BJ (cell line): Measurements from ENCODE around the gene ZSWIM1. TPM values are rescaled to one million over a fixed set of nuclear protein-coding genes. Genes with fewer than 3 reads are reported as not detected.

ENCODE experiments used
- CTCF ChIA-PET: fragments of 350-600 bp; formaldehyde crosslinking; extraction: SDS; loops from one replicate; lab custom pipeline; 2021; ENCODE audit warnings: antibody characterized with exemption, inconsistent platforms; lab: Yijun Ruan, JAX
- POLR2A ChIA-PET: fragments of 300-600 bp; sonication (Branson Sonifier 250); formaldehyde crosslinking; extraction: SDS; loops from one replicate; lab custom pipeline; 2021; ENCODE audit warnings: antibody characterized with exemption; lab: Charles Lee
- DNase-seq: peaks from one replicate; pipeline ENCODE4 v3.0.0-alpha.2; 2011; ENCODE audit warnings: low read depth
- H3K27me3 ChIP-seq: 2 replicates; pipeline ENCODE4 v1.6.0; 2011; ENCODE audit warnings: low read length; ENCODE audit not compliant: control insufficient read depth, insufficient read depth
- H3K36me3 ChIP-seq: 2 replicates; pipeline ENCODE4 v1.5.1; 2011; ENCODE audit warnings: low read length; ENCODE audit not compliant: control insufficient read depth, insufficient read depth
- H3K4me3 ChIP-seq: 2 replicates; pipeline ENCODE4 v1.5.1; 2011; ENCODE audit warnings: low read depth, mild to moderate bottlenecking, control low read depth, low read length
- polyA plus RNA-seq: library from polyadenylated mRNA; depleted of rRNA; stranded (reverse); fragments of >200 nt; gene quantifications from 2 replicates; pipeline ENCODE4 v1.2.3, GENCODE V29; 2011
- TF ChIP-seq, protein P1 (sequence below): IDR thresholded peaks from 2 replicates; pipeline ENCODE4 v1.5.1; 2011; ENCODE audit warnings: low read depth, mild to moderate bottlenecking, control low read depth, inconsistent platforms, low read length, moderate library complexity; ENCODE audit not compliant: insufficient read depth

ZSWIM1 gene
- polyA plus RNA-seq, 1 experiment, result 6.0 TPM

DNA sequence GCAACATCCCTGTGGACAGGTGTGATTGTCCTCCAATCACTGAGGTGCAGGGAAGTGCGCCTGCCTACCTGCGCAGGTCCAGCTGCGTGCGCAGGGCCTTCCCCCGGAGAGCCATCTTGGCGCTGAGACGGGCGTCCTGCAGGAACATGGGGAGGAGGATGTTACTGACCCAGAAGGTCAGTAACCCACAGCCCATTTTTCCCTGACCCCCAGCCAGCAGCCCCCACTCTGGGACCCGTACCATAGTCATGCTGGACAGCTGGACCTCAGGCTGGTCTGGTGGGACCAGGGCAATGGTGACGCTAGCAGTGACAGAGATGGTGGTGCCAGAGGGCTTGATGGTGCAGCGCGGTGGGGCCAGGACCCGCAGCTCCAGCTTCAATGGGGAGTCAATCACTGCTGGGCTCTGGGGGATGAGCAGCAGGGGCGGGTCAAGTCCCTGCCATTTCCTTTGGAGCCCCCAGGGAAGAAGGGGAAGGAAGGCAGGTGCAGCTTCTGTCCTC, 21.2 kb downstream of the ZSWIM1 start:
- TF ChIP-seq, protein P1, sequence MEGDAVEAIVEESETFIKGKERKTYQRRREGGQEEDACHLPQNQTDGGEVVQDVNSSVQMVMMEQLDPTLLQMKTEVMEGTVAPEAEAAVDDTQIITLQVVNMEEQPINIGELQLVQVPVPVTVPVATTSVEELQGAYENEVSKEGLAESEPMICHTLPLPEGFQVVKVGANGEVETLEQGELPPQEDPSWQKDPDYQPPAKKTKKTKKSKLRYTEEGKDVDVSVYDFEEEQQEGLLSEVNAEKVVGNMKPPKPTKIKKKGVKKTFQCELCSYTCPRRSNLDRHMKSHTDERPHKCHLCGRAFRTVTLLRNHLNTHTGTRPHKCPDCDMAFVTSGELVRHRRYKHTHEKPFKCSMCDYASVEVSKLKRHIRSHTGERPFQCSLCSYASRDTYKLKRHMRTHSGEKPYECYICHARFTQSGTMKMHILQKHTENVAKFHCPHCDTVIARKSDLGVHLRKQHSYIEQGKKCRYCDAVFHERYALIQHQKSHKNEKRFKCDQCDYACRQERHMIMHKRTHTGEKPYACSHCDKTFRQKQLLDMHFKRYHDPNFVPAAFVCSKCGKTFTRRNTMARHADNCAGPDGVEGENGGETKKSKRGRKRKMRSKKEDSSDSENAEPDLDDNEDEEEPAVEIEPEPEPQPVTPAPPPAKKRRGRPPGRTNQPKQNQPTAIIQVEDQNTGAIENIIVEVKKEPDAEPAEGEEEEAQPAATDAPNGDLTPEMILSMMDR, result no peak
- POLR2A ChIA-PET, result no interaction called here
- no peak for DNase-seq
- Histone ChIP-seq H3K36me3 (peaks cover 8% of the 10 kb centered on the region), H3K27me3 (no peaks in the 10 kb centered on the region), H3K4me3 (no peak overlapping the region)
- CTCF ChIA-PET, result interaction anchor here (0.9 to 1.0 kb wide), 2 partner anchors 10 to 17 kb away, joined by 3 to 4 read pairs; no protein-coding TSS in a partner anchor

DNA sequence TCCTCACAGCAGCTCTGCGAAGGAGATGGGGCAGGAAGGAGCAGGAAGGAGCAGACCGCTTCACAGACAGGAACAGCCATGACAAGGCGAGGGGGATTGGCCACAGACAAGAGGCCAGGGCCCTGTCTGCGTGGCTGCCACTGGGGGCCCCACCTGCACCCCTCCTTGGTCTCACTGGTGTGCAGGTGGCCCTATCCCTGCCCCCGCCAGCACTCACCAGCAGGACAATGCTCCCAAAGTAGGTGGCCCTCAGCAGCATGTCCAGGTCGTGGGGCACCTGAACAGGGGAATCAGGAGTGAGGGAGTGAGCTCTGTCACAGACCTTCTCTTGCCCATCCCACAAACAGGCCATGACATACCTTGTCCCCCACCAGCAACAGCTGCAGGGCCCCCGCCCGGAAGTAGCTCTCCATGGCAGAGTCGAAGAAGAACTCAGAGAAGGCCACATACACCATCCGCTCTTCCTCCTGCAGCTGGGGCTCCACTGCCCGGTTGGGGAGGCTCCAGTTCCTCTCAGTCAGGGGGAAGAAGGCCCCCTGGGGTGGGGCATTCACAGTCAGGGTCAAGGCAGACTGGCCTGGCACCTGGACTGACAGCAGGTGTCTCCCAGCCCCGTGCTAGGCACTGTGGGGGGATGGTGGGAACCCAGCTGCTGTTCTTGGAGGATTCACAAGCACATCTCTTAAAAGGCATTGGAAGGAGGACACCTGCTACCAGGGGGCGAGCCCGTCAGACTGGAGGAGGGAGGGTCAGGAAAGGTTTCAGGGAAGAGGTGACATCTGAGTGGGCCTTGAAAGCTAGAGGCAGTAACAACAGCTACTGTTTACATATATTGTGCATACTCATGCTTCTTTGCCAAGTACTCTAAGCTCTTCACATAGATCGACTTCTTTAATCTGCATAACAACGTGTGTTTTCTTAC, 23.8 kb downstream of the ZSWIM1 start:
- Histone ChIP-seq H3K27me3 (no peaks in the 10 kb centered on the region), H3K4me3 (no peak overlapping the region), H3K36me3 (no peaks in the 10 kb centered on the region)
- TF ChIP-seq, protein P1, result no peak
- DNase-seq, result no peak
- POLR2A ChIA-PET, result interaction anchor here (0.6 kb wide), 1 partner anchor 15 kb away, joined by 3 read pairs; no protein-coding TSS in a partner anchor
- CTCF ChIA-PET, result interaction anchor here (1.3 to 1.6 kb wide), 3 partner anchors 8 to 15 kb away, joined by 3 to 6 read pairs (median 6); partner anchors contain the start of genes CTSA and NEURL2

DNA sequence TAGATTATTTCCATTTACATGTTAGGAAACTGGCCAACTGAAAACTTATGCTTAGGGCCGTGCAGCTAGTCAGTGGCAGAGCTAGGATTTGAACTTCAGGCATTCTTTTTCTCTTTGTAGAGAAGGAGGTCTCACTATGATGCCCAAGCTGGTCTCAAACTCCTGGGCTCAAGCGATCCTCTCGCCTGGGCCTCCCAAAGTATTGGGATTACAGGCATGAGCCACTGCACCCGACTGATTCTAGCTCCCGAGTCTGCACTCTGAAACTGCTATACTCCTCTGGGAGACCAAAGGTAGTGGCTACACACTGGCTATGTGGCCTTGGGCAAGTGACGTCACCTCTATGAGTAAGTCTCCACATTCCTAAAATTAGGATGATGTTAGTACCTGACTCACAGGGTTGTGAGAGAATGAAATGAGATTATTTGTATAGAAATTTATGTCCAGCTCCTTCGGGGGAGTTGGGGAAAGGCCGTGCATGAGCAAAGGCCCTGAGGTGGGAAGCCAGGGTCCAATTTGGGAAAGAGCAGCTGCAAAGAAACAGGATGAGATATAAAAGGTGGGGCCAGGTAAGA, 24.6 kb downstream of the ZSWIM1 start:
- Histone ChIP-seq H3K27me3 (no peaks in the 10 kb centered on the region), H3K4me3 (no peak overlapping the region), H3K36me3 (no peaks in the 10 kb centered on the region)
- TF ChIP-seq, protein P1, result no peak
- DNase-seq, result no peak
- POLR2A ChIA-PET, result interaction anchor here (0.6 kb wide), 1 partner anchor 15 kb away, joined by 3 read pairs; no protein-coding TSS in a partner anchor
- CTCF ChIA-PET, result interaction anchor here (0.8 to 1.6 kb wide), 4 partner anchors 9 to 63 kb away, joined by 3 to 6 read pairs (median 4); partner anchors contain the start of genes CTSA and NEURL2

DNA sequence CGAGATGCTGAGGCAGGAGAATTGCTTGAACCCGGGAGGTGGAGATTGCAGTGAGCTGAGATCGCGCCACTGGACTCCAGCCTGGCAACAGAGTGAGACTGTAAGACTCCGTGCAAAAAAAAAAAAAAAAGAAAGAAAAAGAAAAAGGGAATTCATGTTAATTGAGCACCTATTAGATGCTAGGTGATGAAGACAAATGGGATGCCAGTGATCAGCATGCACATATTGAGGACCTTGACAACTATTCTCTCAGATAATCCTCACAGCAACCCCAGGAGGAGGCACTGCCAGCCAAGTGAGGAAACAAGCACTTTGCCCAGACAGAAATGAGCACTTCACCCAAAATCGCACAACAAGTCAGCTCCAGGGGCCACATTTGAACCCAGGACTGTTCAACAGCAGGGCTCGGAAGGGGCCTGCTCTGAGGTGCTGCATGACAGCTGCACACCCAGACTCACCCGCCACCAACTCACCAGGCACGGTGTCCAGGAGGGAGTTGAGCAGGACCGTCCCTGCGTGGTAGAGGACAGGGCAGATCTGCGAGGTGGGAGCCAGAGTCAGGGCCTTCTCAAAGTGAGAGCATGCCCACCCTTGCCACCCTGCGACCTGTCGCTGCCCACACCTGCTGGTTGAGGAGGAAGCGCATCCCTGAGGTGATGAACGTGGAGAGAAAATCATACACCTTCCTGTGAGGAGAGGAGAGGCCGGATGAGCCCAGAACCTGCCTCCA, 26.4 kb downstream of the ZSWIM1 start:
- Histone ChIP-seq H3K36me3 (no peaks in the 10 kb centered on the region), H3K27me3 (no peaks in the 10 kb centered on the region), H3K4me3 (no peak overlapping the region)
- ChIA-PET POLR2A (no interaction called here), CTCF (interaction anchor here (1.6 kb wide), 1 partner anchor 8 kb away, joined by 3 read pairs; no protein-coding TSS in a partner anchor)
- TF ChIP-seq, protein P1, result no peak
- no peak for DNase-seq
